ENCODE data around the gene RASA3. TPM values are rescaled to one million over a fixed set of nuclear protein-coding genes. Genes with fewer than 3 reads are reported as not detected.

The RASA3 gene
- polyA plus RNA-seq, 1 donor from 2014 or later, result 8.5 TPM

DNA sequence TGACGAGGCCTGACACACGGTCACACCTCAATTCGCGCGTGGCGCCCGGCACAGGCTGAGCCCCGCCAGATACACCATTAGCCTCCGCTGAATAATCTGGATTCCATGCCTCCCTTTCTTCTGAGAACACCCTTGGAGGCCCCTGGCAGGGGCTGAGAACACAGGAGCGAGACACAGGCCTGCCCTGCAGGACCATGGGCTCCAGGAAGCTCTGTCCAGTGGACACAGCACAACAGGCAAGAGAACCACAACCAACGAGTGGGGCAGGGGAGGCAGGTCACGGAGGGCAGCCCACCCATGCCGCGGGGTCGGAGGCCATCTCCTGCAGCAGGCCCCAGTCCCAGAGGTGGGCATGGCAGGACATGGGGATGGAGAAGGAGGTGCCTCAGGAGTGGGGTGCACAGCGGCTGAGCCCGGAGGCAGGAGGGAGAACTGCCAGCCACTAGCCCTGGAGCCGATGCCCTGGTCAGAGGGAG, 82.8 kb downstream of the RASA3 start:
- H3K4me2 ChIP-seq (ENCODE audit: low read length), result no peak overlapping the region
- no peak overlapping the region for H2AFZ ChIP-seq (ENCODE audit: low read depth, low read length)
- H3K27ac ChIP-seq (ENCODE audit: low read length), result no peak overlapping the region

DNA sequence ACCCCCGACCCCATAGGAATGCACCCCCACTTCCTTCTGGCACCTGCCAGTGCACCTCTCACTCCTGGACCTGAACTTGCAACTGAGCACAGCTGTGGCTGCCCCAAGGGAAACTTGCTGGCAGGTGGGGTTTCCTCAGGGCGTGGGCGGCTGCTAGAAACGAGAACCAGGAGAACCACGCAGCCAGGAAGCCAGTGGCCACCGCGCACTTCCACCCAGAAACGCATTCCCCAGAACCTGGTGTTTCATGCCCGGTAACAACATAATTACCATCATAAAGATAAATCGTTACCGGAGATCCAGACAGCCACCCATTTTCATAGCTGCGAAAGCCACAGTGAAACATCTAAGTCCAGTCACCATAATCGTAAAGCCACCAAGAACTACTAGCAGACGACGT, 83.4 kb downstream of the RASA3 start:
- no peaks in the 10 kb centered on the region for H3K9me3 ChIP-seq (ENCODE audit: low read length)
- H3K9ac ChIP-seq (ENCODE audit: low read length), result no peak overlapping the region
- H3F3A ChIP-seq (ENCODE audit: insufficient read depth, low read length, poor library complexity, severe bottlenecking), result no peaks in the 10 kb centered on the region
- no peak overlapping the region for H3K27ac ChIP-seq (ENCODE audit: low read length)
- H3K27me3 ChIP-seq (ENCODE audit: insufficient read depth, low read depth, low read length), result no peaks in the 10 kb centered on the region
- no peaks in the 10 kb centered on the region for H4K20me1 ChIP-seq (ENCODE audit: insufficient read depth)
- H3K4me3 ChIP-seq (ENCODE audit: low read length), result no peak overlapping the region
- no peaks in the 10 kb centered on the region for H3K79me2 ChIP-seq (replicated peaks; ENCODE audit: insufficient read depth, low read length)
- H2AFZ ChIP-seq (ENCODE audit: low read depth, low read length), result no peak overlapping the region
- H3K36me3 ChIP-seq (ENCODE audit: insufficient read depth, low read length), result no peaks in the 10 kb centered on the region
- H3K9me2 ChIP-seq (ENCODE audit: insufficient read depth, low read length), result no peaks in the 10 kb centered on the region
- no peak overlapping the region for H3K4me2 ChIP-seq (ENCODE audit: low read length)
- TF ChIP-seq MXI1 (conservative IDR thresholded peaks at IDR 0.05; ENCODE audit: poor library complexity, severe bottlenecking) (no peak), CTCF (IDR thresholded peaks at IDR 0.05; ENCODE audit: poor library complexity, severe bottlenecking) (no peak), RAD21 (conservative IDR thresholded peaks at IDR 0.05) (no peak), TAF1 (IDR thresholded peaks at IDR 0.05; ENCODE audit: low read depth) (no peak), SMC3 (conservative IDR thresholded peaks at IDR 0.05; ENCODE audit: poor library complexity) (no peak), EZH2 (IDR thresholded peaks at IDR 0.05; ENCODE audit: borderline replicate concordance, insufficient read depth, low read length, poor library complexity, severe bottlenecking) (no peak), EP300 (conservative IDR thresholded peaks at IDR 0.05; ENCODE audit: poor library complexity, severe bottlenecking) (no peak)

More for the DNA sequence above, 82.8 kb downstream of the RASA3 start:
- H3K9me3 ChIP-seq (ENCODE audit: low read length), result no peaks in the 10 kb centered on the region
- H3K9me2 ChIP-seq (ENCODE audit: insufficient read depth, low read length), result no peaks in the 10 kb centered on the region
- H3K9ac ChIP-seq (ENCODE audit: low read length), result no peak overlapping the region
- H3K4me3 ChIP-seq (ENCODE audit: low read length), result no peak overlapping the region
- H3F3A ChIP-seq (ENCODE audit: insufficient read depth, low read length, poor library complexity, severe bottlenecking), result no peaks in the 10 kb centered on the region
- no peaks in the 10 kb centered on the region for H3K27me3 ChIP-seq (ENCODE audit: insufficient read depth, low read depth, low read length)
- no peaks in the 10 kb centered on the region for H3K36me3 ChIP-seq (ENCODE audit: insufficient read depth, low read length)
- H4K20me1 ChIP-seq (ENCODE audit: insufficient read depth), result no peaks in the 10 kb centered on the region
- TF ChIP-seq RAD21 (conservative IDR thresholded peaks at IDR 0.05) (no peak), EP300 (conservative IDR thresholded peaks at IDR 0.05; ENCODE audit: poor library complexity, severe bottlenecking) (no peak), MXI1 (conservative IDR thresholded peaks at IDR 0.05; ENCODE audit: poor library complexity, severe bottlenecking) (no peak), EZH2 (IDR thresholded peaks at IDR 0.05; ENCODE audit: borderline replicate concordance, insufficient read depth, low read length, poor library complexity, severe bottlenecking) (no peak)
- TF ChIP-seq, protein P1, sequence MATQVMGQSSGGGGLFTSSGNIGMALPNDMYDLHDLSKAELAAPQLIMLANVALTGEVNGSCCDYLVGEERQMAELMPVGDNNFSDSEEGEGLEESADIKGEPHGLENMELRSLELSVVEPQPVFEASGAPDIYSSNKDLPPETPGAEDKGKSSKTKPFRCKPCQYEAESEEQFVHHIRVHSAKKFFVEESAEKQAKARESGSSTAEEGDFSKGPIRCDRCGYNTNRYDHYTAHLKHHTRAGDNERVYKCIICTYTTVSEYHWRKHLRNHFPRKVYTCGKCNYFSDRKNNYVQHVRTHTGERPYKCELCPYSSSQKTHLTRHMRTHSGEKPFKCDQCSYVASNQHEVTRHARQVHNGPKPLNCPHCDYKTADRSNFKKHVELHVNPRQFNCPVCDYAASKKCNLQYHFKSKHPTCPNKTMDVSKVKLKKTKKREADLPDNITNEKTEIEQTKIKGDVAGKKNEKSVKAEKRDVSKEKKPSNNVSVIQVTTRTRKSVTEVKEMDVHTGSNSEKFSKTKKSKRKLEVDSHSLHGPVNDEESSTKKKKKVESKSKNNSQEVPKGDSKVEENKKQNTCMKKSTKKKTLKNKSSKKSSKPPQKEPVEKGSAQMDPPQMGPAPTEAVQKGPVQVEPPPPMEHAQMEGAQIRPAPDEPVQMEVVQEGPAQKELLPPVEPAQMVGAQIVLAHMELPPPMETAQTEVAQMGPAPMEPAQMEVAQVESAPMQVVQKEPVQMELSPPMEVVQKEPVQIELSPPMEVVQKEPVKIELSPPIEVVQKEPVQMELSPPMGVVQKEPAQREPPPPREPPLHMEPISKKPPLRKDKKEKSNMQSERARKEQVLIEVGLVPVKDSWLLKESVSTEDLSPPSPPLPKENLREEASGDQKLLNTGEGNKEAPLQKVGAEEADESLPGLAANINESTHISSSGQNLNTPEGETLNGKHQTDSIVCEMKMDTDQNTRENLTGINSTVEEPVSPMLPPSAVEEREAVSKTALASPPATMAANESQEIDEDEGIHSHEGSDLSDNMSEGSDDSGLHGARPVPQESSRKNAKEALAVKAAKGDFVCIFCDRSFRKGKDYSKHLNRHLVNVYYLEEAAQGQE (IDR thresholded peaks at IDR 0.05; ENCODE audit: borderline replicate concordance), result no peak
- no peaks in the 10 kb centered on the region for H3K79me2 ChIP-seq (replicated peaks; ENCODE audit: insufficient read depth, low read length)
